Measurements from ENCODE around the gene LRRC4C.

The LRRC4C gene

GRCh38 chr11:41282395-41282794, 177.1 kb downstream of the LRRC4C start:
- H3K36me3 ChIP-seq (ENCODE audit: control insufficient read depth, insufficient read depth, low read length): no peaks in the 10 kb centered on the region
- H3K27me3 ChIP-seq (replicated peaks; ENCODE audit: control insufficient read depth, insufficient read depth, low read length): no peaks in the 10 kb centered on the region
- no peak for TF ChIP-seq CTCF (IDR thresholded peaks at IDR 0.05; ENCODE audit: insufficient read depth, low read length, poor library complexity, severe bottlenecking)
- no peak for DNase-seq (ENCODE audit: extremely low read depth, insufficient read length)
- no peak overlapping the region for H3K4me3 ChIP-seq (replicated peaks; ENCODE audit: low read depth, low read length)

GRCh38 chr11:41281131-41281742, 178.2 kb downstream of the LRRC4C start:
- no peak overlapping the region for H3K4me3 ChIP-seq (replicated peaks; ENCODE audit: low read depth, low read length)
- no peaks in the 10 kb centered on the region for H3K36me3 ChIP-seq (ENCODE audit: control insufficient read depth, insufficient read depth, low read length)
- DNase-seq (ENCODE audit: extremely low read depth, insufficient read length): no peak
- no peaks in the 10 kb centered on the region for H3K27me3 ChIP-seq (replicated peaks; ENCODE audit: control insufficient read depth, insufficient read depth, low read length)
- no peak for TF ChIP-seq CTCF (IDR thresholded peaks at IDR 0.05; ENCODE audit: insufficient read depth, low read length, poor library complexity, severe bottlenecking)

GRCh38 chr11:41274831-41275230, 184.6 kb downstream of the LRRC4C start:
- no peak for TF ChIP-seq CTCF (IDR thresholded peaks at IDR 0.05; ENCODE audit: insufficient read depth, low read length, poor library complexity, severe bottlenecking)
- Histone ChIP-seq H3K4me3 (replicated peaks; ENCODE audit: low read depth, low read length) (no peak overlapping the region), H3K27me3 (replicated peaks; ENCODE audit: control insufficient read depth, insufficient read depth, low read length) (no peaks in the 10 kb centered on the region), H3K36me3 (ENCODE audit: control insufficient read depth, insufficient read depth, low read length) (no peaks in the 10 kb centered on the region)
- no peak for DNase-seq (ENCODE audit: extremely low read depth, insufficient read length)

GRCh38 chr11:41273908-41274307, 185.5 kb downstream of the LRRC4C start:
- Histone ChIP-seq H3K27me3 (replicated peaks; ENCODE audit: control insufficient read depth, insufficient read depth, low read length) (no peaks in the 10 kb centered on the region), H3K4me3 (replicated peaks; ENCODE audit: low read depth, low read length) (no peak overlapping the region), H3K36me3 (ENCODE audit: control insufficient read depth, insufficient read depth, low read length) (no peaks in the 10 kb centered on the region)
- no peak for TF ChIP-seq CTCF (IDR thresholded peaks at IDR 0.05; ENCODE audit: insufficient read depth, low read length, poor library complexity, severe bottlenecking)
- DNase-seq (ENCODE audit: extremely low read depth, insufficient read length): no peak

GRCh38 chr11:41267451-41267850, 192.0 kb downstream of the LRRC4C start:
- Histone ChIP-seq H3K36me3 (ENCODE audit: control insufficient read depth, insufficient read depth, low read length) (no peaks in the 10 kb centered on the region), H3K4me3 (replicated peaks; ENCODE audit: low read depth, low read length) (no peak overlapping the region), H3K27me3 (replicated peaks; ENCODE audit: control insufficient read depth, insufficient read depth, low read length) (no peaks in the 10 kb centered on the region)
- TF ChIP-seq CTCF (IDR thresholded peaks at IDR 0.05; ENCODE audit: insufficient read depth, low read length, poor library complexity, severe bottlenecking): no peak
- no peak for DNase-seq (ENCODE audit: extremely low read depth, insufficient read length)

GRCh38 chr11:41256041-41256440, 203.4 kb downstream of the LRRC4C start:
- no peak for TF ChIP-seq CTCF (IDR thresholded peaks at IDR 0.05; ENCODE audit: insufficient read depth, low read length, poor library complexity, severe bottlenecking)
- H3K27me3 ChIP-seq (replicated peaks; ENCODE audit: control insufficient read depth, insufficient read depth, low read length): no peaks in the 10 kb centered on the region
- no peak for DNase-seq (ENCODE audit: extremely low read depth, insufficient read length)
- H3K36me3 ChIP-seq (ENCODE audit: control insufficient read depth, insufficient read depth, low read length): no peaks in the 10 kb centered on the region
- H3K4me3 ChIP-seq (replicated peaks; ENCODE audit: low read depth, low read length): no peak overlapping the region
